ENCODE measurements around the gene PRTFDC1. TPM values are rescaled to one million over a fixed set of nuclear protein-coding genes. Genes with fewer than 3 reads are reported as not detected.
A peak's percentile ranks its signal among the peaks of the same experiment; 100 is the strongest.

The PRTFDC1 gene
- total and polyA plus RNA-seq, 10 donors: 0.85 to 3.8 (median 2.6) TPM

DNA sequence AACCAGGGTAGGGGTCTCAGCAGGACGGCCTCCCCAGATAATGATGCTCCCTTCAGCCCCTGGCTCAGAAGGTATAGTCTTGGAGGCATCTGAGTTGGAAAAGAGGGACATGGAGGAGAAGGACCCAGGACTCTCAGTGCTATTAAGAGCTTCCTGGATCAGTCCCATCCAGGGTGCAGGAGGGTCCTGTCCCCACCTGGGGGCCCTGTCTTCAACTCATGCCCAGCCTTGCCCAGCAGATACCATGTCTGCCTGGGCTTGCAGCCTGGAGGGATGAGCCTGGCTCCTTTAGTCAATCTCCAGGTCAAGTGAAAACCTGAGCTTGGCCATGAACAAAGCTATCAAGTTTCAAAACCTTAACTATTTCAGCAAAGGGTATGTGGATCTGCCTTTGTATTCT lies 67.6 kb downstream of the PRTFDC1 start:
- peak overlapping the region in 2 of 8 donors; percentile 29 to 33 for H3K27ac ChIP-seq
- intact Hi-C loops (cut with DNase I; ENCODE audit: low total_unique reads): no loop called here
- no peaks in the 10 kb centered on the region for H3K27me3 ChIP-seq (replicated peaks in 1 of 7)
- peaks cover 6 to 52% (median 32%) of the 10 kb centered on the region in 6 donors for H3K4me1 ChIP-seq
- no peaks in the 10 kb centered on the region for H3K9me3 ChIP-seq
- H3K4me3 ChIP-seq: no peak overlapping the region
- H3K36me3 ChIP-seq: no peaks in the 10 kb centered on the region
- TF ChIP-seq POLR2A (IDR thresholded peaks at IDR 0.05) (no peak), POLR2AphosphoS5 (IDR thresholded peaks at IDR 0.05) (no peak)
- TF ChIP-seq, protein P1, sequence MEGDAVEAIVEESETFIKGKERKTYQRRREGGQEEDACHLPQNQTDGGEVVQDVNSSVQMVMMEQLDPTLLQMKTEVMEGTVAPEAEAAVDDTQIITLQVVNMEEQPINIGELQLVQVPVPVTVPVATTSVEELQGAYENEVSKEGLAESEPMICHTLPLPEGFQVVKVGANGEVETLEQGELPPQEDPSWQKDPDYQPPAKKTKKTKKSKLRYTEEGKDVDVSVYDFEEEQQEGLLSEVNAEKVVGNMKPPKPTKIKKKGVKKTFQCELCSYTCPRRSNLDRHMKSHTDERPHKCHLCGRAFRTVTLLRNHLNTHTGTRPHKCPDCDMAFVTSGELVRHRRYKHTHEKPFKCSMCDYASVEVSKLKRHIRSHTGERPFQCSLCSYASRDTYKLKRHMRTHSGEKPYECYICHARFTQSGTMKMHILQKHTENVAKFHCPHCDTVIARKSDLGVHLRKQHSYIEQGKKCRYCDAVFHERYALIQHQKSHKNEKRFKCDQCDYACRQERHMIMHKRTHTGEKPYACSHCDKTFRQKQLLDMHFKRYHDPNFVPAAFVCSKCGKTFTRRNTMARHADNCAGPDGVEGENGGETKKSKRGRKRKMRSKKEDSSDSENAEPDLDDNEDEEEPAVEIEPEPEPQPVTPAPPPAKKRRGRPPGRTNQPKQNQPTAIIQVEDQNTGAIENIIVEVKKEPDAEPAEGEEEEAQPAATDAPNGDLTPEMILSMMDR (IDR thresholded peaks at IDR 0.05 in 8 of 11, conservative IDR thresholded peaks at IDR 0.05 in 3 of 11): no peak
- 86 to 100% (median 91%) methylated on average over 1 of the region's 1 CpG for WGBS, 5 donors
- DNase-seq: no peak

DNA sequence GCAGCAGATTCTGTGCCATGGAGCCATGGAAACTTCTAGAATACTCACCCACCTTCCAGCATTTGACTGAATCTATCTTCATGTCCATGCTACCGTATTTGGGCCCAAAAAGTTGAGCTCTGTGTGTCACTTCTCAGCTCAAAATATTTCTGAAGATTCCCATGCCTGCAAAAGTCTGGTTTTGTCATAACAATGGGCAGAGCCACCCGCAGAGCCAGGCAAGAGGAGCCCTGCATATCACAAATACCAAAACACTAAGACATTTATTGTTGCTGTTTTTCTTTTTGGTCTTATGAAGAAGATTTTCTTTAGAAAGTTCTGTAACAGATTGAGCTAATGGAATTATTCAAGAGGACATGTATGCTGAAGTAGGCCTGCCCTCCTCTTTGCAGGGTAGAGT lies 68.1 kb downstream of the PRTFDC1 start:
- TF ChIP-seq, protein P1 (IDR thresholded peaks at IDR 0.05 in 8 of 11, conservative IDR thresholded peaks at IDR 0.05 in 3 of 11): no peak
- TF ChIP-seq POLR2AphosphoS5 (IDR thresholded peaks at IDR 0.05) (no peak), POLR2A (IDR thresholded peaks at IDR 0.05) (no peak)
- no peaks in the 10 kb centered on the region for H3K36me3 ChIP-seq
- H3K27me3 ChIP-seq (replicated peaks in 1 of 7): no peaks in the 10 kb centered on the region
- H3K9me3 ChIP-seq: no peaks in the 10 kb centered on the region
- H3K4me3 ChIP-seq: no peak overlapping the region
- WGBS, 5 donors: 86 to 94% (median 88%) methylated on average over 2 of the region's 2 CpGs
- H3K4me1 ChIP-seq: peaks cover 6 to 49% (median 31%) of the 10 kb centered on the region in 6 donors
- peak overlapping the region in 1 of 8 donors; percentile 33 for H3K27ac ChIP-seq
- intact Hi-C loops (cut with DNase I; ENCODE audit: low total_unique reads): no loop called here
- no peak for DNase-seq

DNA sequence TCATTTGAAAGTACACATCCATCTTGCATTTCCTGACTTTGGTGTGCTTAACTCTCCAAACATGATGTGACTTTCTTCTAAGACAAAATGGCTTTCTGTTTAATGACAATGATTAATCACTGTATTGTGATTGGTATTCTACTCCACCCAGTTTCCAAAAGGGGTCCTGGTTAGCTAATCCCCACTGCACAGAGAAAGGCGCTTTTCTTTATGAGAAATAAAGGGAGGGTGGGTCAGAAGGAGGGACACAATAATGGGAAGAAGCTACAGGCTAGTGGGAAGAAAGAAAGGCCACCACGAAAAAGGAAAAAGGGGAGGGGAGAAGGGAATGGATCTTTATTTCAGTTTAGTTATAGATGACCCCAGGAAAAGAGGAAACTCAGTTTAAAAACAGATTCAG lies 69.2 kb downstream of the PRTFDC1 start:
- Histone ChIP-seq H3K27me3 (replicated peaks in 1 of 7) (no peaks in the 10 kb centered on the region), H3K36me3 (no peaks in the 10 kb centered on the region), H3K9me3 (no peaks in the 10 kb centered on the region), H3K4me3 (no peak overlapping the region), H3K4me1 (peaks cover 6 to 43% (median 24%) of the 10 kb centered on the region in 6 donors), H3K27ac (peak overlapping the region in 5 of 8 donors; percentile 10 to 46 (median 25))
- WGBS, 5 donors: 16 to 59% (median 54%) methylated on average over 2 of the region's 2 CpGs
- intact Hi-C loops (cut with DNase I; ENCODE audit: low total_unique reads): no loop called here
- no peak for TF ChIP-seq POLR2A (IDR thresholded peaks at IDR 0.05)
- TF ChIP-seq, protein P1 (IDR thresholded peaks at IDR 0.05 in 8 of 11, conservative IDR thresholded peaks at IDR 0.05 in 3 of 11): no peak
- no peak for TF ChIP-seq POLR2AphosphoS5 (IDR thresholded peaks at IDR 0.05)
- DNase-seq: no peak

DNA sequence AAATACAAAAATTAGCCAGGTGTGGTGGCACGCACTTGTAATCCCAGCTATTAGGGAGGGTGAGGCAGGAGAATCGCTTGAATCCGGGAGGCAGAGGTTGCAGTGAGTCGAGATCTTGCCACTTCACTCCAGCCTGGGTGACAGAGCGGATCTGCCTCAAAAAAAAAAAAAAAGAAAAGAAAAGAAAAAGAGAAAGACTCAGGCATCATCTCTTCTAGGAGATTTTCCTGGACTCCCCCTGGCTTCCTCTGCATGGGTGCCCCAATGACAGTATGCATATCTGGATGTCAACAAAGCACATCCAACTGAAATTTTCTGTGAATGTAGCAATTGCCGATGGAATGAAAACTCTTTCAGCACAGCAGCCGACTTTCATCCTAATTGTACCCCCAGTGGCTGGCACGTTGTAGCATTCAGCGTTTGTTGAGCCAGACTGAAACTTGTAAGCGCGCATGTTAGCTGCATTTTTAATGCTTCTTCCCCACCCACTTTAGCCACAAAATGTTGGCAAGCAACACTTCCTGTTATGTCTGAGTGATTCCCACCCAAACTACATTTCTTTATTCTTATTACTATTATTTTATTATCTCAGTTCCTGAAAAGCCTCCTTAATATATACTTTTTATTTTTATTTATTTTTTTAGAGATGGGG lies 70.2 kb downstream of the PRTFDC1 start:
- Histone ChIP-seq H3K27ac (peak overlapping the region in 6 of 8 donors; percentile 27 to 58 (median 46)), H3K4me1 (peaks cover 6 to 33% (median 18%) of the 10 kb centered on the region in 6 donors), H3K4me3 (peak overlapping the region in 2 of 8 donors; percentile 2 to 48), H3K27me3 (replicated peaks in 1 of 7) (no peaks in the 10 kb centered on the region), H3K36me3 (no peaks in the 10 kb centered on the region), H3K9me3 (no peaks in the 10 kb centered on the region)
- intact Hi-C loops (cut with DNase I; ENCODE audit: low total_unique reads): no loop called here
- 43 to 54% (median 45%) methylated on average over 11 of the region's 11 CpGs for WGBS, 5 donors
- TF ChIP-seq POLR2A (IDR thresholded peaks at IDR 0.05): no peak
- peak in 1 of 3 donors; percentile 38 for TF ChIP-seq POLR2AphosphoS5 (IDR thresholded peaks at IDR 0.05)
- TF ChIP-seq, protein P1 (IDR thresholded peaks at IDR 0.05 in 8 of 11, conservative IDR thresholded peaks at IDR 0.05 in 3 of 11): peak in 1 of 11 experiments; percentile 12
- no peak for DNase-seq
